SHP77 (cell line): Measurements from ENCODE around the gene PYM1.
"Not testable (repeated sequence)": the region's sequence is repeated elsewhere in the genome, so short reads cannot be mapped to it uniquely, and the experiment has no call there.

ENCODE experiments used
- DNase-seq, 2 experiments: peaks; one replicate each; lab custom pipeline; 2025; lab: John Stamatoyannopoulos, UW

Gene PYM1

DNA sequence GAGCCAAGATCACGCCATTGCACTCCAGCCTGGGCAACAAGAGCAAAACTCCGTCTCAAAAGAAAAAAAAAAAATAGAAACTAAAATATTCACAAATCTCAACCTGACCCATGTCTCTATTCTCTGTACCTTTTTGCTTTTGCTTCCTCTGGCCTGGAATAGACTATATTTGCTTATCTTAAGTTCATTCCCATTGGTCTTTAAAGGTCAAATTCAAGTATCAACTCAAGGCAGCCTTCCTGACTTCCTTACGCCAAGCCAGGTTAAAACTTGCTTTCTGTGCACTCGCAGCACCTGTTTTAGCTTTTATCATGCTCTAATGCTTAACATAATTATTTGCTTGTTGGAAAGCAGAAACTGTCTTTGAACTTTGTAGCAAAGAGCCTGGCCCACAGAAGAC is 14.8 kb downstream of the PYM1 start:
- no peak for DNase-seq

- DNase-seq, result no peak
These were observed 18.2 kb downstream of the PYM1 start for GRCh38 chr12:55909513-55909884.

GRCh38 chr12:55908726-55909512 is 18.8 kb downstream of the PYM1 start:
- DNase-seq, result no peak

DNA sequence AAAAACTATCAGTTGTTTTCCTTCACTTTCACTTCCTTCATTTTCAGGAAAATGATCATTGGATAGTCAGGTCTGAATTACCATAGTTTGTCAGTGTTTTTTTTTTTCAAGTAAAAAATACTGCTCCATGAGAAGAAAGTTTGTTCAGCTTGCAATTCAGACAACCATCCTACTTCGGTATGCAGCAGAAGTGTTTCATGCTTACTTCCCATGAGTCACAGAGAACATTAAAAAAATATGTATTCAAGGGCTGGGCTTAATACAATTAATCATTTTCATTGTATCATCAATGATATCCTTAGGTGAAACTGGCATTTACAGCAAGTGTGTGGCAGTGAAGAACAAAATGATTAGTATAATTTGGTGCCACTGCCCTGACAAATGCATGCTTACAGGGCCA is 21.6 kb downstream of the PYM1 start:
- DNase-seq, result no peak

DNA sequence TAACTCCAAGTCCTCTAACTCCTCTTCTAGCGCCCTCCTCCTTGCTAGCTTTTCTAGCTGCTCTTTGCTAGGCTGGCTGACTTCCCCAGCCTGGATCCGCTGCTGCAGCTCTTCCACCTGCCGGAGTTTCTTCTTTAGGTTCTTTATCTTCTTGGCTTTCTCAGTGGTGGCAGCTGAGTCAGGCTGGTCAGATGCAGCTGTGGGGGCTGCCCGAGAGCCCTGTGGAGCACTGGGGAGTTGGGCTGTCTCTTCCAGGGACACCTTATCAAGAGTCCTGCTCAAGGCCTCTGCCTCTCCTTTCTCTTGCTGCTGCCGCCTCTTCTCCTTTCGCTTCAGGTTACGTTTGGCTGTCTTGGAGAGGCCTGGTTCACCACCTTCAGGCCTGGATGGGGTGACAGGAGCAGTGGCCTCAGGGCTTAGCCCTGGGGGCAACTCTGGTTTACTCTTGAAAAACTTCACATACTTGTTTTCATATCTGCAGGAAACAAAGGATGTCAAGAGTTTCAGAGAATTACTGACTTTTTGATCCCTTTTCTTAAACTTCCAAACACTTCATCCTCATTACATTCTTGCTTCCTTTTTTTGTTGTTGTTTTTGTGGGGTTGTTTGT is 25.7 kb downstream of the PYM1 start:
- no peak for DNase-seq

- DNase-seq, result no peak
These were observed 28.6 kb downstream of the PYM1 start for GRCh38 chr12:55899082-55899481.

DNA sequence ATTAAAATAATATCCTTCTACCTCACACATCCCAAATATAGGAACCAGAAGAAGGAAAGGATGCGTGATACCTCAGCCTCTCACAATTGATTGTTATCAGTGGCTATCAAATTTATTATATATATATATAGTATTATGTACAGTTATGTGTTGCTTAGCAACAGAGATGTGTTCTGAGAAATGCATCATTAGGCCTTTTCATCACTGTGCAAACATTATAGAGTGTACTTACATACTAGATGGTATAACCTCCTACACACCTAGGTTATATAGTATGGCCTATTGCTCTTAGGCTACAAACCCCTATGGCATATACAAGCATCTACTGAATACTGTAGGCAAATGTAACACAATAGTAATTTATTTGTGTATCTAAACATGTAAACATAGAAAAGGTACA is 34.0 kb downstream of the PYM1 start:
- DNase-seq, result no peak

DNA sequence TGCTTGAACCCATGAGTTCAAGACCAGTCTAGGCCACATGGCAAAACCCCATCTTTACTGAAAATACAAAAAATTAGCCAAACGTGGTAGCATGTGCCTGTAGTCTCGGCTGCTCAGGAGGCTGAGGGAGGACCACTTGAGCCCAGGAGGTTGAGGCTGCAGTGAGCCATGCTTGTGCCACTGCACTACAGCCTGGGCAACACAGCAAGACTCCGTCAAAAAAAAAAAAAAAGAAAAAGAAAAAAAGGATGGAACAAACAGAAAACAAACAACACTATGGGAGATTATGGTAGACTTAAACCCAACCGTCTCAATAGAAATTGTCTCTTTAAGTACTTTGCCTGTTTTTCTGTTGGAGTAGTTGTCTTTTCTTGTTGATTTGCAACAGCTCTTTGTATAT is 36.4 kb downstream of the PYM1 start:
- no peak for DNase-seq

DNA sequence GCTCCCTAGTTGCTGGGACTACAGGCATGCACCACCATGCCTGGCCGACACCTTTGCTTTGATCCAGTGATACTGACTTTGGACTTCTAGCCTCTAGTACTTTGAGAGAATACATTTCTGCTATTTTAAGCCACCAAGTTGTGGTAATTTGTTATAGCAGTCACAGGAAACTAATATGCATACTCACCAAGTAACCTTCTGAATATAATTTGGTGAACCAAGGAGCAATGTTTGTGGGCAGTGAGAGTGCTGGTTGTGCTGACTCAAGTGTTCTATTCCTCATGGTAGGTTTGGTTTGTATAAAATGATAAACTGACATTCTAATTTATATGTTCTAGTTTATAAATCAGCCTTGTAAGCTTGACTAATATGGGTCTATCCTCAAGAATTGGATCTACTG is 42.6 kb downstream of the PYM1 start:
- no peak for DNase-seq

DNA sequence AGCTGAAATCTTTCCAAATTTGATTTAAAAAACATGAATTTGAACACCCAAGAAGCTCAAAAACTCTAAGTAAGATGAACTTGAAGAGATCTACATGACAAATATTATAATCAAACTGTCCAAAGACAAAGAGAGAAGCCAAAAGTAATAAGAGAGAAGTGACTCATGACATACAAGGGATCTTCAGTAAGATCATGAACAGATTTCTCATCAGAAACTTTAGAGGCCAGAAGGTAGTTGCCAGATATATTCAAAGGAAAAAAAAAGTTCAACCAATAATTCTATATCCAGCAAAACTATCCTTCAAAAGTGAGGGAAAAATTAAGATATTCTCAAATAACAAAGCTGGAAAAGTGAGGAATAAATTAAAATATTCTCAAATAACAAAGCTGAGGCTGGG is 49.9 kb downstream of the PYM1 start:
- no peak for DNase-seq

DNA sequence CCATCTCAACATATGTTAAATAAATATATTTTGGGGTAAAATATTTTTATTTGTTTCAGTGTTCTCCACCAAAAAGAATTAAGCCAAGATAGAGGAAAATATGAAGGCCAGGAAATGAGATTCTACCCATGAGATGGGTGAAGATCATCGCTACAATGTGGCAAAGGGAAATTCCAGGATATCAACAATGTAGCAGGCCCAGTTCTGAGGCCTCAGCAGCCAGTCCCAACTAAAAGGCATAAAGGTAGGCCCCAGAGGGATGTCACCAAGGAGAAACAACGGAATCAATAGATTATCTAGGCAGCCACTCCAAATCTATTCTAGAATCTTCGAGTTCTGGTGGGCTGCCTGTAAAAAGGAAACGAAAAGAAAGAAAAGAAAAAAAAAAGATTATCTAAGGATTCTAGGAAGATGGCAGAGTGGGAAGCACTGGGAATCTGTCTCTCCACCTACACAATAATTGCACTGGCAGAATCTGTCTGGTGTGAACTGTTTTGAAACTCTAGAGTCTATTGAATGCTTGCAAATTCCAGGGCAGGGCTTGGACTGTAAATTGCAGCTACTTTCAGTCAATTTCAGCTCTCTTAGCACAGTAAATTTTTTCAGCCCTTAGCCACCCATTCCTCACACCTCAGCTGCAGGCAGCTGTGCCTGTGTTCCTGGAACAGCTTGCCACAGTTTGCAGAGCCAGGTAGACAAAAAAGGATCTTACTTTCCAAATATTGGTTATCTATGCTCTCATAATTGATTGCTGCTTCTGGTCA is 51.8 kb downstream of the PYM1 start:
- DNase-seq, result no peak

DNA sequence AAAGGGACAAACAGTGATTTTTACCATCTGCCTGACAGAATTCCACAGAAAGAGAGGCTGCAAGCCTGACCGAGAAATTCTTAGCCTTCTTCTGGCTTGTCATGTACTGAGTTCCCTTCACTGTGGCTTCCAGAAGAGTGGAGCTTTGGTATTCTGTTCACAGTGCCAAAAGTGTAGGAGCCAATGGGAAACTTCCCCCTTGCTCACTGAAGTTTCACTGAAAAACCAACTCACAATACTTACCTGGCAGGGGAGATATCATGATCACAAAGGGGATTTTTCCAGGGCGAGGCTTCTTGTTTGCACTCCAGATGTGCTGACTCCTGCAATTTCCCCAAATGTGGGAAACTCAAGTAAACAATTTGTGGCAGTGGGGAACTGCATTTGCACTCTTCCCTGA is 53.3 kb downstream of the PYM1 start:
- DNase-seq, result no peak

GRCh38 chr12:55866454-55867004 is 61.2 kb downstream of the PYM1 start:
- DNase-seq, result not testable (repeated sequence)

- DNase-seq, result no peak
These were observed 62.4 kb downstream of the PYM1 start for GRCh38 chr12:55865327-55865726.

DNA sequence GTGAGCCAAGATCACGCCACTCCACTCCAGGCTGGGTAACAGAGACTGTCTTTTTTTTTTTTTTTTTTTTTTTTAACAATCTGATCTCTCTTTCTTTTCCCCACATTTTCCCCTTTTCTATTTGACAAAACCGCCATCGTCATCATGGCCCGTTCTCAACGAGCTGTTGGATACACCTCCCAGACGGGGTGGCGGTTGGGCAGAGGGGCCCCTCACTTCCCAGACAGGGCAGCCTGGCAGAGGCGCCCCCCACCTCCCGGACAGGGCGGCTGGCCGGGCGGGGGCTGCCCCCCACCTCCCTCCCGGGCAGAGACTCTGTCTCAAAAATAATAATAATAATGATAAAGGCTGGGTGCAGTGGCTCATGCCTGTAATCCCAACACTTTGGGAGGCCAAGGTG is 64.8 kb downstream of the PYM1 start:
- DNase-seq, result not testable (repeated sequence)

GRCh38 chr12:55862286-55862685 is 65.4 kb downstream of the PYM1 start:
- no peak for DNase-seq

- DNase-seq, result no peak
These were observed 65.8 kb downstream of the PYM1 start for GRCh38 chr12:55861871-55862270.

GRCh38 chr12:55861396-55861795 is 66.3 kb downstream of the PYM1 start:
- DNase-seq, result no peak

- no peak for DNase-seq
These were observed 75.0 kb downstream of the PYM1 start for GRCh38 chr12:55852740-55853139.
